Stomach (tissue), 4 donors: ENCODE measurements around the gene CHD6.

Experiments used
- EP300 ChIP-seq: sonication (generic); formaldehyde crosslinking; IDR thresholded peaks from one replicate; pipeline ENCODE4 v1.6.1; 2017; ENCODE audit warnings: antibody characterized with exemption
- TF ChIP-seq, protein P1 (sequence below), 7 experiments: fragments of 450-650 bp in 4 of 7; fragments of 200-600 bp in 3 of 7; sonication (generic) in 3 of 7; IDR thresholded peaks; one replicate each; pipeline ENCODE4 v1.5.1; 2016 to 2019; ENCODE audit warnings: antibody characterized with exemption in 7 of 7, control low read depth in 2 of 7, mild to moderate bottlenecking in 1 of 7

DNA sequence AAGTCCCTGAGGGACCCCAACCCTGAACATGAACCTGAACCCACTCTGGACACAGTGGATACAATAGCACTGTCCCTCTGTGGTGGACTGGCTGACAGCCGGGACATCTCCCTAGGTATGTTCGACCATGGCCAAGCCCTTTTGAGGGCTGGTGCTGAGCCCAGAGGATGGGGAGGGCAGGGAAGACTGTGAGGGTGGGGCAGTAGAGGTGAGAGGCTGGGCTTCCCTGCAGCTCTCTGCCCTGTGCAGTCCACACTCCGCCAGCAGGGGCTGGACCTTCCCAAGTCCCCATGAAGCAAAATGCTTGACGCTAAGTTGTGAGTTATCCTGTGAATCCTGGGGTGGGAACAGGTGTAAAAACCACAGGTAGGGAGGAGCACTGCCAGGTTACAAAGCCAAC is 266.1 kb downstream of the CHD6 start:
- TF ChIP-seq, protein P1, sequence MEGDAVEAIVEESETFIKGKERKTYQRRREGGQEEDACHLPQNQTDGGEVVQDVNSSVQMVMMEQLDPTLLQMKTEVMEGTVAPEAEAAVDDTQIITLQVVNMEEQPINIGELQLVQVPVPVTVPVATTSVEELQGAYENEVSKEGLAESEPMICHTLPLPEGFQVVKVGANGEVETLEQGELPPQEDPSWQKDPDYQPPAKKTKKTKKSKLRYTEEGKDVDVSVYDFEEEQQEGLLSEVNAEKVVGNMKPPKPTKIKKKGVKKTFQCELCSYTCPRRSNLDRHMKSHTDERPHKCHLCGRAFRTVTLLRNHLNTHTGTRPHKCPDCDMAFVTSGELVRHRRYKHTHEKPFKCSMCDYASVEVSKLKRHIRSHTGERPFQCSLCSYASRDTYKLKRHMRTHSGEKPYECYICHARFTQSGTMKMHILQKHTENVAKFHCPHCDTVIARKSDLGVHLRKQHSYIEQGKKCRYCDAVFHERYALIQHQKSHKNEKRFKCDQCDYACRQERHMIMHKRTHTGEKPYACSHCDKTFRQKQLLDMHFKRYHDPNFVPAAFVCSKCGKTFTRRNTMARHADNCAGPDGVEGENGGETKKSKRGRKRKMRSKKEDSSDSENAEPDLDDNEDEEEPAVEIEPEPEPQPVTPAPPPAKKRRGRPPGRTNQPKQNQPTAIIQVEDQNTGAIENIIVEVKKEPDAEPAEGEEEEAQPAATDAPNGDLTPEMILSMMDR (IDR thresholded peaks at IDR 0.05): no peak
- no peak for TF ChIP-seq EP300
